ENCODE results near the gene ACER2. TPM values are rescaled to one million over a fixed set of nuclear protein-coding genes. Genes with fewer than 3 reads are reported as not detected.
"Not testable (repeated sequence)": the region's sequence is repeated elsewhere in the genome, so short reads cannot be mapped to it uniquely, and the experiment has no call there.

The ACER2 gene
- total RNA-seq (2014; rRNA removed; shearing (Covaris generic)): 1.7 and 2.4 TPM in 2 replicates

DNA sequence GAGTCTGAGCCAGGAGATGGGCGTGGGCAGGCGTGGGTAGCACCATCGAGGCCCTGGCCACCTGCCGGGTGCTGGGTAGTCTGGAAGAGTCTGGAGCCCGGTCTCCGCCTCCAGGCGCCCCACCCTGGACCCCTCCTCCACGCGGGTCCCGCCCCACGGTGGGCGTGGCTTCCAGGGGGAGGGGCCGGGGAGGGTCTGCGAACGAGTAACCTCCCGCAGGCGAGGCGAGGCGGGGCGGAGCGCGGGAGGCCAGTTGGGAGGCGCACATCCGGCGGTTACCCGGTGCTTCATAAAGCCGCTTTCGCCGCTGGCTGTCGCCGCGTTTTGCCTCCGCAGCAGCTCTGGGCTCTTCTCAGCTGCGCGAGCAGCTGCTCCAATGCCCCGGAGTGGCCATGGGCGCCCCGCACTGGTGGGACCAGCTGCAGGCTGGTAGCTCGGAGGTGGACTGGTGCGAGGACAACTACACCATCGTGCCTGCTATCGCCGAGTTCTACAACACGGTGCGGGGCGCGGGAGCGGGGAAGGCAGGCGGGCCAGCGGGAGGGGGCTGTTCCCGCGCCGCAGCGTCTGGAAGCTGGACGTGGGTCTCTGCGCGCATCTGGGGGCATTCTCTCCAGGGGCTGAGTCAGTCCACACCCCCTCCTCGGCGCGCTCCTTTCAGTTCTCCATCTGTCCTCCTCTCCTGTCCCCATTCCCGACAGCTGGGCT lies at the start of gene ACER2:
TSS of gene ACER2 (plus strand) at position 317 of the 708 bp plus-strand sequence. CDS start at position 393, 76 bp downstream.
- peak; percentile 75 for DNase-seq (ENCODE audit: low spot score)

DNA sequence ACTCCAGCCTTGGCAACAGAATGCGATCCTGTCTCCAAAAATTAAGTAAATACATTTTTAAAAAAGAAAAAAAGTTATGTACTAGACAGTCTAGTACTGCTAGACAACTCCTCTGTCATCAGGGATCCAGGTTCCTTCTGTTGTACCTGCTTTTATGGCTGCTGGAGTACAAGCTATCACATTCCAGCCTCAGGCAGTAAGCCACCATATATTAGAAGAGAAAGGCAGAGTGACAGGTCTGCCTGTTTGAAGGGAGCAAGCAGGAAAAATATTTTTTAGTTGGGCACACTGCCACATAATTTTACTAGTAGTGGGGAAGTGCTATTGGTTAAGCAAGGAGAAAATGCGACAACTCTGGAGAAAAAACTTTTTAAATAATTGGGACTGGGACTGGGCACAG lies 39.7 kb upstream of the ACER2 start:
- DNase-seq (ENCODE audit: low spot score): no peak

GRCh38 chr9:19371942-19372341 lies 36.9 kb upstream of the ACER2 start:
- DNase-seq (ENCODE audit: low spot score): no peak

DNA sequence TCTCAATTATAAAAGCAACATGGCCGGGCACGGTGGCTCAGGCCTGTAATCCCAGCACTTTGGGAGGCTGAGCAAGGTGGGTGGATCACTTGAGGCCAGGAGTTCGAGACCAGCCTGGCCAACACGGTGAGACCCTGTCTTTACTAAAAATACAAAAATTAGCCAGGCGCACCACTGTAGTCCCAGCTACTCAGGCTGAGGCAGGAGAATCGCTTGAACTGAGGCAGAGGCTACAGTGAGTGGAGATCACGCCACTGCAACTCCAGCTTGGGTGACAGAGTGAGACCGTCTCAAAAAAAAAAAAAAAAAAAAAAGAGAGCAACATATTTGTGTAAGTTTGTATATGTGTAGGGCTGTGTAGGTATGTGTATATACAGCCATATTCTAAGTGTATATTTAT lies 36.2 kb upstream of the ACER2 start:
- no peak for DNase-seq (ENCODE audit: low spot score)

DNA sequence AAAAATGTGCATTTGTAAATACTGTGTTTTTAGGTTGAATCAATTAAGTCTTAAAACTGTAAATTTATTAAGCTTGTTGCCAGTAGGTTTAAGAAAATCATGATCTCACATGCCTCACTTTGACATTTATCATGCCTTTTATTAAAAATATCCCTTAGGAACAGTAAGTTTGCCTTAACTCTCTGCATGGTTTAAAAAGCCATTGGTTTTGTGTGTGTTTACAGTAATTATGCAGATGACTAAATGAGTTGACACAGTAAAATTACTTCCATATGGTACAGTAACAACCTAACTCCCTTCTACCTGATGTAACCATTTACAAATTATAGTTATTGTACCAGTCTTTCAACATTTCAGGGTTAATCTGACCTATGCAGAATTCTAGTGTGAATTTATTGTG lies 35.3 kb upstream of the ACER2 start:
- DNase-seq (ENCODE audit: low spot score): no peak

DNA sequence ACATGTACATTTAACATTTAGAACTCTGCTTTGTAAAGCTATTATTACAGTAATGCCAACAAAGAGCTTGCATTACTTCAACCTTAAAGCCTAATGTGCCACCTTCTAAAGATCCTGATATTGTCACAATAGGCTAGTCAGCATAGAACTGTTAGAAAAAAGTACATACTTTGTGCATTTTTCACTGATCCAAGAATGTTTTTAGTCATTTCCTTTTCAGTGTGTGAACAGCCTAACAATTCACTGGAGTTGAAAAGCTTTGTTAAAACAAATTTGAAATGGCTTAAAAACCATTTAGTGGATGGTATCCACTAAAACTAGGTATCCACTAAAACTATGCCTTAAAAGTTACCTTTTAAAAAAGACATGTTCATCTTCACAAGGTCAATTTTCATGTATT lies 33.3 kb upstream of the ACER2 start:
- DNase-seq (ENCODE audit: low spot score): no peak

- no peak for DNase-seq (ENCODE audit: low spot score)
Measured at GRCh38 chr9:19376931-19377330, 31.9 kb upstream of the ACER2 start.

- DNase-seq (ENCODE audit: low spot score): no peak
Measured at GRCh38 chr9:19378164-19378563, 30.6 kb upstream of the ACER2 start.

DNA sequence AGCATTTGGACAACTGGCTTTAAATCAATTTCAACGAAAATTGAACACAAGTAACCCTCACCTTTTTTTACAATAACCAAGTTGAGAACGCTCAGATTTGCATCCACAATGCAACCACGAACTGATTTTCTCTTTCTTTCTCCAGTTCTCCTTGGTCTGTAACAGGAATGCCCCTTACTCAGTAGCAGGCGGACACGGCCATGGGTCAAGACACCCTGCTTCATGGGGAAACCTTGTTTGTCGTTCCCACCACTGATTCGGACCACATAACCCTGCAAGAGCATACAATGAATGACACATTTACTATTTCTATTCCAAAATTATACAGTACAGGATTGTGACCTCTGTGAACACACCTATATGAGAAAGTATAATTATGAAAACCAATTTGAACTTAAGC lies 30.2 kb upstream of the ACER2 start:
- DNase-seq (ENCODE audit: low spot score): no peak

GRCh38 chr9:19379283-19379682 lies 29.5 kb upstream of the ACER2 start:
- no peak for DNase-seq (ENCODE audit: low spot score)

GRCh38 chr9:19379697-19380046 lies 29.1 kb upstream of the ACER2 start:
- DNase-seq (ENCODE audit: low spot score): peak; percentile 19

DNA sequence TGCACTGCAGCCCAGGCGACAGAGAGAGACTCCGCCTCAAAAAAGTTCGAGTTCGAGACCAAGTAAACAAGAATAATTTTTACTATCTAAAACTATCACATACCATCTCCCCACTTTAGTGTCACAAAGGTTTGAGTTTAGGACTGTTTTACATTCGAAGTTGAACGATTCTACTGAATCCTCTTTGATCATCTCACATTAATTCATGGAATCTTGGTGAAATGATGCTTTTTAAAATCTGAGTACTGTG lies 28.1 kb upstream of the ACER2 start:
- DNase-seq (ENCODE audit: low spot score): no peak

DNA sequence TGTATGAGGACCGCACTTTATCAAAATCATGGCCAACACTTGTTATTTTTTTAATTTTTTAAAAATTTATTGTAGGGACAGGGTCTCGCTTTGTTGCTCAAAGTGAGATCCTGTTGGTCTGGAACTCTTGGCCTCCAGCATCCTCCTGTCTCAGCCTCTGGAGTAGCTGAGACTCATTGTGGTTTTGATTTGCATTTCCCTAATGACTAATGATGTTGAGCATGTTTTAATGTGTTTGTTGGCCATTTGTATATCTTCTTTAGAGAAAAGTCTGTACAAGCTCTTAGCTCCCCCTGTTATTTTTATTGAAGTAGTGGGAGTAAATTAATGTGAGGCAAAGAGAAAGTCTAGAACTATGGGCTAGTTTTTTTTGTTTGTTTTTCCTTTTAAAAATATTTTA lies 27.2 kb upstream of the ACER2 start:
- no peak for DNase-seq (ENCODE audit: low spot score)

GRCh38 chr9:19385212-19385611 lies 23.6 kb upstream of the ACER2 start:
- not testable (repeated sequence) for DNase-seq (ENCODE audit: low spot score)

GRCh38 chr9:19385786-19386501 lies 22.9 kb upstream of the ACER2 start:
- no peak for DNase-seq (ENCODE audit: low spot score)

GRCh38 chr9:19386502-19387044 lies 22.2 kb upstream of the ACER2 start:
- DNase-seq (ENCODE audit: low spot score): no peak

GRCh38 chr9:19387317-19387716 lies 21.5 kb upstream of the ACER2 start:
- no peak for DNase-seq (ENCODE audit: low spot score)

- not testable (repeated sequence) for DNase-seq (ENCODE audit: low spot score)
Measured at GRCh38 chr9:19389539-19389938, 19.3 kb upstream of the ACER2 start.

GRCh38 chr9:19397845-19398244 lies 11.0 kb upstream of the ACER2 start:
- DNase-seq (ENCODE audit: low spot score): no peak

GRCh38 chr9:19403231-19403630 lies 5.6 kb upstream of the ACER2 start:
- not testable (repeated sequence) for DNase-seq (ENCODE audit: low spot score)

- DNase-seq (ENCODE audit: low spot score): no peak
Measured at GRCh38 chr9:19404283-19405075, 4.3 kb upstream of the ACER2 start.

GRCh38 chr9:19405771-19406170 lies 3.0 kb upstream of the ACER2 start:
- DNase-seq (ENCODE audit: low spot score): no peak

DNA sequence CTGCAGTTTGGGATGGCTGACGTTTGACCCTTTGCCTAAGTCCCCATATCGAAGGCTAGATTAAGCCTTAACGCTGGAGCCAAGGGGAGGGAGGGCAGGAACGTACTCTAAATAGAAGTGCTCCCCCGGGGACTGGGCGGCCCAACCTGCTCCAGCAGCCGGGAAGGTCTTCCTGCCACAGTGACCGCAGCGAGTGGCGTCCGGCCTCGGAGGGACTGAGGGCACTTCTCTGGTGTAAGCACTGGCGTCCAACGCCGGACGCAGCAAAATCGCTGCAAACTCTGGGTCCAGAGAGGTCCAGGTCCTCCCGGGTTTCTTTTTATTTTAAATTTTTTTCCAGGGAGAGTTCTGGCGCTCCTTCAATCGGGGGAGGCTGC lies 505 bp upstream of the ACER2 start:
- DNase-seq (ENCODE audit: low spot score): no peak
